Measurements from ENCODE around the gene EML3. TPM values are rescaled to one million over a fixed set of nuclear protein-coding genes. Genes with fewer than 3 reads are reported as not detected.

The EML3 gene
- polyA plus RNA-seq, 2 of the 4 experiments (the other 2 are of a cell fraction) = 15.2 to 27.2 TPM

GRCh38 chr11:62613291-62613778 is 760 bp upstream of the EML3 start:
- no peaks in the 10 kb centered on the region for H3K9me3 ChIP-seq
- ChIA-PET POLR2A (interaction anchor here (1.4 to 3.7 kb wide), 3 partner anchors 8 to 52 kb away, joined by 5 to 27 read pairs (median 12); partner anchors contain the start of genes B3GAT3, C11orf98, CSKMT and TUT1), CTCF (interaction anchor here (1.1 to 4.1 kb wide), 8 partner anchors 9 to 193 kb away, joined by 3 to 48 read pairs (median 14); partner anchors contain the start of genes B3GAT3, C11orf98, CSKMT and MTA2)
- ATAC-seq (peak; percentile 5 to 37; a peak in 4 of 6 replicates), DNase-seq (ENCODE audit: low read depth in 1 of 2, low spot score in 1 of 2) (no peak), FAIRE-seq (no peak)
- peak overlapping the region; percentile 80 to 98 for H3K27ac ChIP-seq
- peak overlapping the region; percentile 81 for H3K4me2 ChIP-seq
- 80% methylated on average over 6 of the region's 15 CpGs for WGBS (ENCODE audit: missing lambda C conversion rate)
- no peak for TF ChIP-seq HEYL (CRISPR knock-in tag; IDR thresholded peaks at IDR 0.05)
- no peak for TF ChIP-seq RCOR1 (IDR thresholded peaks at IDR 0.05; ENCODE audit: low read depth, low read length)
- no peak for TF ChIP-seq BCL3 (IDR thresholded peaks at IDR 0.05)
- no peak for TF ChIP-seq FOSB (CRISPR knock-in tag; IDR thresholded peaks at IDR 0.05)
- TF ChIP-seq FOXS1 (CRISPR knock-in tag; IDR thresholded peaks at IDR 0.05) = no peak
- no peak for TF ChIP-seq HDAC2 (IDR thresholded peaks at IDR 0.05)
- no peak for TF ChIP-seq MYC (IDR thresholded peaks at IDR 0.05; ENCODE audit: borderline replicate concordance, low read length)
- no peak for TF ChIP-seq CHD4 (IDR thresholded peaks at IDR 0.05; ENCODE audit: borderline replicate concordance)
- no peak for TF ChIP-seq PHF8 (IDR thresholded peaks at IDR 0.05; ENCODE audit: borderline replicate concordance, low read depth)
- TF ChIP-seq PBX3 (IDR thresholded peaks at IDR 0.05) = no peak
- TF ChIP-seq TFCP2L1 (CRISPR knock-in tag; IDR thresholded peaks at IDR 0.05) = no peak
- TF ChIP-seq NFE2L2 (conservative IDR thresholded peaks at IDR 0.05; ENCODE audit: low read length) = no peak
- no peak overlapping the region; the same call in 2 of the 3 replicates for H3K4me3 ChIP-seq
- peaks cover 29% of the 10 kb centered on the region for H3K4me1 ChIP-seq

GRCh38 chr11:62611705-62612365 is 740 bp downstream of the EML3 start:
- 3% methylated on average over 33 of the region's 34 CpGs for WGBS (ENCODE audit: missing lambda C conversion rate)
- ChIA-PET POLR2A (interaction anchor here (1.1 to 3.7 kb wide), 6 partner anchors 10 to 56 kb away, joined by 3 to 27 read pairs (median 5); partner anchors contain the start of genes B3GAT3, C11orf98, CSKMT and MTA2), CTCF (interaction anchor here (0.7 to 4.1 kb wide), 37 partner anchors 8 to 223 kb away, joined by 3 to 48 read pairs (median 5); partner anchors contain the start of genes B3GAT3, GANAB, LBHD1 and MTA2)
- Histone ChIP-seq H3K9me3 (no peaks in the 10 kb centered on the region), H3K4me2 (peak overlapping the region; percentile 81), H3K4me3 (peak overlapping the region; percentile 61), H3K4me1 (peaks cover 29% of the 10 kb centered on the region), H3K27ac (peak overlapping the region; percentile 80 to 98)
- peak; percentile 26 to 41 for ATAC-seq
- no peak for TF ChIP-seq POLR2A (IDR thresholded peaks at IDR 0.05; ENCODE audit: low read length)
- TF ChIP-seq MYC (IDR thresholded peaks at IDR 0.05; ENCODE audit: borderline replicate concordance, low read length) = no peak
- no peak for TF ChIP-seq PHF8 (IDR thresholded peaks at IDR 0.05; ENCODE audit: borderline replicate concordance, low read depth)
- TF ChIP-seq MAX (IDR thresholded peaks at IDR 0.05) = 0 out of 2 replicates have a peak, but pooled peaks have one; percentile 7
- TF ChIP-seq, protein P1, sequence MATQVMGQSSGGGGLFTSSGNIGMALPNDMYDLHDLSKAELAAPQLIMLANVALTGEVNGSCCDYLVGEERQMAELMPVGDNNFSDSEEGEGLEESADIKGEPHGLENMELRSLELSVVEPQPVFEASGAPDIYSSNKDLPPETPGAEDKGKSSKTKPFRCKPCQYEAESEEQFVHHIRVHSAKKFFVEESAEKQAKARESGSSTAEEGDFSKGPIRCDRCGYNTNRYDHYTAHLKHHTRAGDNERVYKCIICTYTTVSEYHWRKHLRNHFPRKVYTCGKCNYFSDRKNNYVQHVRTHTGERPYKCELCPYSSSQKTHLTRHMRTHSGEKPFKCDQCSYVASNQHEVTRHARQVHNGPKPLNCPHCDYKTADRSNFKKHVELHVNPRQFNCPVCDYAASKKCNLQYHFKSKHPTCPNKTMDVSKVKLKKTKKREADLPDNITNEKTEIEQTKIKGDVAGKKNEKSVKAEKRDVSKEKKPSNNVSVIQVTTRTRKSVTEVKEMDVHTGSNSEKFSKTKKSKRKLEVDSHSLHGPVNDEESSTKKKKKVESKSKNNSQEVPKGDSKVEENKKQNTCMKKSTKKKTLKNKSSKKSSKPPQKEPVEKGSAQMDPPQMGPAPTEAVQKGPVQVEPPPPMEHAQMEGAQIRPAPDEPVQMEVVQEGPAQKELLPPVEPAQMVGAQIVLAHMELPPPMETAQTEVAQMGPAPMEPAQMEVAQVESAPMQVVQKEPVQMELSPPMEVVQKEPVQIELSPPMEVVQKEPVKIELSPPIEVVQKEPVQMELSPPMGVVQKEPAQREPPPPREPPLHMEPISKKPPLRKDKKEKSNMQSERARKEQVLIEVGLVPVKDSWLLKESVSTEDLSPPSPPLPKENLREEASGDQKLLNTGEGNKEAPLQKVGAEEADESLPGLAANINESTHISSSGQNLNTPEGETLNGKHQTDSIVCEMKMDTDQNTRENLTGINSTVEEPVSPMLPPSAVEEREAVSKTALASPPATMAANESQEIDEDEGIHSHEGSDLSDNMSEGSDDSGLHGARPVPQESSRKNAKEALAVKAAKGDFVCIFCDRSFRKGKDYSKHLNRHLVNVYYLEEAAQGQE (IDR thresholded peaks at IDR 0.05) = peak; percentile 32; the same call in 1 of the 2 replicates
- TF ChIP-seq POLR2AphosphoS2 (conservative IDR thresholded peaks at IDR 0.05; ENCODE audit: low read length) = no peak
- TF ChIP-seq ESRRA (IDR thresholded peaks at IDR 0.05; ENCODE audit: borderline replicate concordance, low read length) = no peak
- no peak for TF ChIP-seq CHD4 (IDR thresholded peaks at IDR 0.05; ENCODE audit: borderline replicate concordance)
- no peak for FAIRE-seq
- DNase-seq (ENCODE audit: low read depth in 1 of 2, low spot score in 1 of 2) = peak; percentile 36 to 48

Data from A549 (cell line).